Activated CD4-positive, alpha-beta T cell treated with anti-CD3 and anti-CD28 coated beads, Interleukin-2, amount 50 U/mL, for 48 hours (primary cell): Measurements from ENCODE around the gene DRC1.
"Not testable (repeated sequence)": the region's sequence is repeated elsewhere in the genome, so short reads cannot be mapped to it uniquely, and the experiment has no call there.

ENCODE experiments used
- DNase-seq, 2 experiments: peaks; one replicate each; pipeline ENCODE4 v3.0.0-alpha.2; 2020

DRC1 gene

GRCh38 chr2:26464390-26465265, 62.9 kb downstream of the DRC1 start:
- no peak for DNase-seq

- DNase-seq, result no peak
These were observed 63.7 kb downstream of the DRC1 start for GRCh38 chr2:26465266-26465925.

DNA sequence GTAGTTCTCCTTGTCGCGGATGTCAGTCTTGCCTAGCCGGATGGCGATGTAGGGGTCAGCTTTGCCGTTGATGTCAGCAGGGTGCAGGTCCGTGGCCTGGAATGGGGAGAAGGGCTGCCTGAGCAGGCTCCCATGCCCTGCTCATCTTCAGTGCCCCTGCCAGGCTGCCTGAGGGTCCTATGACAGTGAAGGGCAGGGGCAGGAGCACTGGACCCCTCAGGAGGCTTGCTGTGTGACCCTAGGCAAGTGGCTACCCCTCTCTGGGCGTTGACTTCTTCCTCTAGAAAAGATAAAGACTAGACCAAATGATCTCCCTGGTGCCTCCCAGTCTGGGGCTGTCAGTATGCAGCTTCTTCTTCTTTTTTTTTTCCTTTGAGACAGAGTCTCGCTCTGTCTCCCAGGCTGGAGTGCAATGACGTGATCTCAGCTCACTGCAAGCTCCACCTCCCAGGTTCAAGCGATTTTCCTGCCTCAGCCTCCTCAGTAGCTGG, 64.3 kb downstream of the DRC1 start:
- no peak for DNase-seq

- DNase-seq, result no peak
These were observed 65.1 kb downstream of the DRC1 start for GRCh38 chr2:26466662-26467310.

GRCh38 chr2:26468544-26468943, 66.8 kb downstream of the DRC1 start:
- DNase-seq, result not testable (repeated sequence)

DNA sequence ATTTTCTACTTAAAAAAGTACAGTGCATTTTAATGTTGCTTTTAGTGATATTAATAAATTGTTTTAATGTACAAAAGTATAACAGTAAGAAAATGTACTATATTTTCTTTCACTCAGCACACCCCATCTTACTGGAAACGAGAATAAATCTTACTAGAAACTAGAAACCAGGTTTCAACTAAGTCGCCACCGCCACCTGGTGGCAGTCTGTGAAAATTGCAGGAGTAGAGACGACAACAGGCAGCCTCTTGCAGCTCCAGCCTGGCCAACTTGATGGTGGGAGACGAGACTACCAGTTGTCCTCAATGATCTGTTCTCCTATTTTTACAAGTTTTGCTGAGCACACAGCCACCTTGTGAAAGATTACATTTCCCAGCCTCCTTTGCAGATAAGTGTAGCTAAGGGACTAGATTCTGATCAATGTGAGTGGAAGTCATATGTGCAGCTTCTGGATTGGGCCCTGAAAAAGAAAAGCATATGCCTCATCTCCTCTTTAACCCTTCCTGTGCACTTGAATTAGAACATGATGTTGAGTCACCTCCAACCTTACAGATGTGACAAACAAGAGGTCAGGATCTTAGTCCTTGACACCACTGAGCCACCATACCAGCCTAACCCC, 67.5 kb downstream of the DRC1 start:
- peak; percentile 79 to 83 for DNase-seq

DNA sequence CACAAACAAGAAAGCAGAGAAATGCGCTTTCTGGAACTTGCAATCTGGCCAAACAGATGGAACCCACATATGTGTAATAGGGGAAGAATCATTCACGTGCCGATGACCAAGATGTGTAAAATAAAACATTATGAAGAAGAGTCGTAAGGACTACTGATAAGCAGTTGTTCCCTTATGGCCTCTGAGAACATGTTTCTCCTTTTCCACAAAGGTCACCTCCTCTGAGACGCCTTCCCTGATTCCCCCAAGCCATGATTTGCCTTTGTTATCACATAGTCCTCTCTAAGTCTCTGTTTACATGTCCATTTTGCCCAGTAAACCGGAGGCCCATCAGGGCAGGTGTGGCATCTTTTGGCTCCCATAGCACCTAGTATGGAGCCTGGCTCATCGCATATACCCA, 68.2 kb downstream of the DRC1 start:
- no peak for DNase-seq

GRCh38 chr2:26470601-26471260, 69.0 kb downstream of the DRC1 start:
- DNase-seq, result no peak

DNA sequence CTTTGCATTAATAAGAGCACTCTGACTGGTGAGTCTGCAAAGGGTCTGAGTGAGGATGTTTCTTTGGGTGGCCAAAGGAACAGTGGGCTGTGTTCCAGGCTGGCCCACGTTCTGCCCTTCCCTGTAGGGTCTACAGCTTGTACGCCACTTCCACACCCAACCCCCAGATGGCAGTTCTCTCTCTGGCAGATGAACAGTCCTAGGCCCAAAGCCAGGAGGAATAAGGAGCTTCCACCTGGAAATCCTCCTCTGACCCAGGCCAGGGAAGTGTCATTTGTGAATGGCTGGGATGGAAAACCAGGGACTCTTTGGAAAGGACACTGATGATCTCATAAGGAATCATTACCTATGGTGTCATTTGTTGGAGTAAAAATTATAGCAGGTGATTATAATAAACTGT, 69.6 kb downstream of the DRC1 start:
- DNase-seq, result no peak

GRCh38 chr2:26471766-26472706, 70.3 kb downstream of the DRC1 start:
- no peak for DNase-seq

DNA sequence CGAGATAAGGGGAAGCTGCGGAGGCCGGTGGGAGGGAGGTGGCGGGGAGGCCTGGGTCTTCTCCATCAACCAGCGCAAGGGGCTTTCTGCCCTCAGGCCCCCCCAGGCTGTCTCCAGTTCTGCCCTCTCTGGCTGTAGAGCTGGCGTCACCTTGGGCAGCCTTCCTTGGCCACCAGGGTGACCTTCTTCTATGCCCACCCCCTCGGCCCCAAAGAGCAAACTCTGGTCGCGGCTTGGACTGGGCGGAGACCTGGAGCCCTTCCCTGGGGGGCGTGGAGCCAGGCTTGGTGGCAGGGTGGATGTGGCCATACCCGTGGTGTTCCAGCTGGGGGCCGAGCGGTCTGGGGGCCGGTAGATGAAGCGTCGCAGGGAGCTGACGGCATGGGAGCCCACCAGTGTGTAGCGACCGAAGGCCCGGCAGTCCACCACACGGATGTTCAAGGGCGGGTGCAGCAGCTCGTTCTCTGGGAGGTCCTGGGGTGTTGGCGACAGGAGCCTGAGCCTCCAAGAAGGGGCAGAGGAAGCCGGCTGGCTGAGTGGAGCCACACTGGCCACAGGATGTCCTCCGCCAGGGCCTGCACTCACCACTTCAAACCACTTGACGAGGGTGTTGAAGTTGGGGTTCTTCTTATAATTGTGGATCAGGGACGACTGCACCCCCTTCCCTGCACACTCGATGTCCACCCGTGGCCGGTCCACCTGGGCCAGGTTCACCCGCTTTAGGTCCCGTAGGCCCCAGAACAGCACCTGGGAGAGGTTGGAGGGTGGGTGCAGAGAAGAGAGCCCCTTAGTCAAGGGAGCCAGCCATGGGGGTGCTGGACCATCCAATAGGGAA, 71.3 kb downstream of the DRC1 start:
- DNase-seq, result no peak

- no peak for DNase-seq
These were observed 72.1 kb downstream of the DRC1 start for GRCh38 chr2:26473796-26474195.

DNA sequence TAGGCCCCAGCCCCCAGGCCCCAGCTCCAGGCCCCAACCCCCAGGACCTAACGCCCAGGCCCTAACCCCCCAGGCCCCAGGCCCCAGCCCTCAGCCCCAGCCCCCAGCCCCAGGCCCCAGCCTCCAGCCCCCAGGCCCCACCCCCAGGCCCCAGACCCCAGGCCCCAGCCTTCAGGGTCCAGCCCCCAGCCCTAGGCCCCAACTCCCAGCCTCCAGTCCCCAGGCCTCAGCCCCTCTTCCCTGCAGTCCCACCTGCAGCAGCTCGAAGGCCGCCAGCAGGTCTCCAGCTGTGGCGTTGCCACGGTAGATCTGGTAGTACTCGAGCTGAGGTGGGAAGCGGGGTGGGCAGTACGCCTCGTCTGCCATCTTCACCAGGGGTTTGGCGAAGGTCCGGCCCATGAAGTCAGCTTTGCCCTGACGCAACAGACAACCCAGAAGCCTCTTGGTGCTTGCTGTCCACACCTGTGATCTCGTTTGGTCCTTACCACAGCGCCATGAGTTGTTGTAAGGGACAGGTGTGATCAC, 72.6 kb downstream of the DRC1 start:
- no peak for DNase-seq

DNA sequence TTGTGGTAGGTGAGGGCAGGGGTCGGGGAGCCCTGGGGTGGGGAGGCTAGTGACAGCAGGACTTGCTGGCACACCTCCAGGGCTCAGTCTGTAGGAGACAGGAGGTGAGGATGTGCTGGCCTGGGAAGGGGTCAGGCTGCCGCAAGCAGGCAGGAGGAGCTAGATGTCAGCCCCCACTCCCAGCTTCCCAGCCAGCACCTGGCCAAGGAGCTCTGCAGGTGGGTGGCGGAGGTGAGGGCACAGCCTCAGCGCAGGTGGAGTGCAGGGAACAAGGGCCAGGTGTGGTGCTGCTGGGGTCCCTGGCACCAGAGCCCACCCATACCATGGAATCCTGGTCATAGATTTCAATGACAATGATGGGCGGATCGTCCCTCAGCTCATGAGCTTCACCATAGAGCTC, 73.3 kb downstream of the DRC1 start:
- DNase-seq, result no peak

DNA sequence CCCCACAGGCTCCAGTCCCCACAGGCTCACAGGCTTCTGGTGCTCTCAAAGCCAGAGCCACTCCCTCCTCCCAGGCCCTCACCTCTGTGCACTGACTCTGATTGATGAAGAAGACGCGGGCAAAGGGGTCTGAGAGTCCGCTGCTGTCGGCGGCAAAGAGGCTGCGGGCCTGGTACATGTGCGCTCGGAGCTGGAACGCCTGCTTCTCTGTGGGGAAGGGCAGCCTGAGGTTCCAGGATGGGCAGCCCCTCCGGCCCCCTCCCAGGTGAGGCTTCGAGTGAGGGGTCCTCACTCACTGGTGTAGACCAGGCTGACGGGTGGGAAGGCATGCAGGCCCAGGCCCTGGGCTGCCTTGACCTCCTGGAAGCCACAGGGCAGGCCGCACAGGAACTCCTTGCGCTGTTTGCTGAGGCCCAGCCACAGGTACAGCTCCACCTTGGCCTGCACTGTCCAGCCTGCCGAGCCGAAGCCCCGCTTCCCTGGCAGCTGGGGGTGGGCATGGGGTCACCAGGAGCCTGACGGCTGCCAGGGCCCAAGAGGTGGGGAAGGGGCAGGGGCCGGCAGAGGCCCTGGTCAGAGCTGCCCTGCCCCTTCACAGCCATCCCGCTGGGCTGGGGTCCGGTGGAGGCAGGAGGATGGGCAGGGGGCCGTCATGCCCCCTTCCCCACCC, 74.2 kb downstream of the DRC1 start:
- DNase-seq, result no peak

DNA sequence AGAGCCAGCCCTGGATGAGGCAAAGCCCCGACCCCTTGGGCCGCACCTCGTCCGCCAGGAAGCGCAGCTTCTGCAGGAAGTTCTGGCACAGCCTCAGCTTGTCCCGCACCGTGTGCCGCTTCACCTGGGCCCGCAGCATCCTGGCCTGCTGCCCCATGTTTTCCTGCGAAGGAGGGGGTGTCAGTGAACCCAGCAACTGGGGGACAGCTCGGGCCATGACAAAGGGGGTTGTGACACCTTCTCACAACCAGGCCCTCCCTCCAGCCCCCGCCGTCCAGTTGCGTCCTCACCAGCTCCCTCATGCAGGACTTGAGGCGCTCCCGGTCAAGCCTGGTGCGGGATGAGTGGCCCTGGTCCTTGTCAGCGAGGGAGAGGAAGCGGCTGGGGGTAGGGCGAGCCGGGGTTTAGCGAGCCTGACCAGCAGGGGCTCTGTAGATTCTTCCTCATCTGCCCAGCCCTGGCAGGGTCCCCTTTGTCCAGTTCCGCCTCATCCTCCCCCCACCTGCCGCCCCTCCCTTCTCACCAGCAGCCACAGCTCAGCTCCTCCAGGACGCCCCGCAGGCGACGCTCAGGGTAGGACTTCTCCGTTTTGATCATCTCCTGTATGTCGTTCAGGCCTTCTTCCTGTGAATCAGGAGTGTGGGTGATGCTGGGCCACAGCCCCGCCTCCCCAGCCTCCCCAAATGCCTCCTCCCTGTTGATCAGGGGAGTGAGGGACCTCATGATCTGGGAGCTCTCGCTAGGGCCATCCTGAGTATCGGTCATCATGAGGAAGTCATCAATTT, 75.6 kb downstream of the DRC1 start:
- peak; percentile 16 to 29 for DNase-seq

GRCh38 chr2:26477911-26478253, 76.2 kb downstream of the DRC1 start, which contains the start of gene OTOF:
Gene OTOF, minus strand, starts transcription at chr2:26478124.
- no peak for DNase-seq

DNA sequence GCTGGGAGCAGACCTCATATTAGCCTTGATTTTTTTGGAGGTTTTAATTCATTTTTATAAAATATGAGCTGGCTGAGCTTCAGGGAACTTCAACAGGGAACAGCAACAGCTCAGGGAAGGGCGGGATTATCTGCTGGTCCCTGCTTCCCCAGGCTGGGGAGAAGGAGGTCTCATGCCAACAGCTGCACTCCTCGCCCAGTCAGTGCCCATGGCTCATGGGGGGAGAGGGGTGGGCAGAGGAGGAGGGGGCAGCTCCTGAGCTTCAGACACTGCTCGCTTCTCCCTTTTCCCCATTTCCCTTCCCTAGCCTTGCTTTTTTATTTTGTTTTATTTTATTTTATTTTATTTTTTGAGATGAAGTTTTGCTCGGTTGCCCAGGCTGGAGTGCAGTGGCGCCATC, 76.6 kb downstream of the DRC1 start:
- DNase-seq, result no peak
